Esophagus muscularis mucosa (tissue), 4 donors: Measurements from ENCODE around the gene TUBB3.

Source experiments
- EP300 ChIP-seq: sonication (generic); formaldehyde crosslinking; IDR thresholded peaks from one replicate; pipeline ENCODE4 v1.6.1; 2017; ENCODE audit warnings: antibody characterized with exemption
- POLR2A ChIP-seq: fragments of 450-650 bp; IDR thresholded peaks from one replicate; pipeline ENCODE4 v1.6.1; 2017; ENCODE audit warnings: antibody characterized with exemption, moderate library complexity, mild to moderate bottlenecking, low read depth
- POLR2AphosphoS5 ChIP-seq, 2 donors: sonication (generic); formaldehyde crosslinking; IDR thresholded peaks; one replicate each; pipeline ENCODE4 v1.6.1; 2017; ENCODE audit warnings: antibody characterized with exemption in 2 of 2
- TF ChIP-seq, protein P1 (sequence below), 3 experiments: fragments of 200-600 bp in 2 of 3; fragments of 450-650 bp in 1 of 3; sonication (generic) in 2 of 3; IDR thresholded peaks; one replicate each; pipeline ENCODE4 v1.5.1; 2017 to 2019; ENCODE audit warnings: antibody characterized with exemption in 3 of 3, mild to moderate bottlenecking in 2 of 3, moderate library complexity in 1 of 3

DNA sequence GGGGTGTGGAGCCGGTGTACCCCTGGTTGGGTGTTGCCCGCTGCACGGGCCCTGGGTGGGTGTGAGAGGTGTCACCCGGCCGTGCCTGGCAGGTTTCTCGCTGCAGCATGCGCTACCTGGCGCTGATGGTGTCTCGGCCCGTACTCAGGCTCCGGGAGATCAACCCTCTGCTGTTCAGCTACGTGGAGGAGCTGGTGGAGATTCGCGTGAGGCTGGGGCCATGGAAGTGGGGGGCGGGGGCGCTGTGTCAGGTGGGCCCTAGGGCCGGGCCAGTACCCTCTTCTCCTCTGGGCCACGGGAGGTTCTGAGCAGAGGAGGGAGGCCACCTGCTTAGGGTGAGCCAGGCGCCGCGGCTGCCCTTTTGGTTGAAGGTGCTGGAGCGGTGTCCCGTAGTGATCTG lies 38.8 kb downstream of the TUBB3 start:
- TF ChIP-seq, protein P1, sequence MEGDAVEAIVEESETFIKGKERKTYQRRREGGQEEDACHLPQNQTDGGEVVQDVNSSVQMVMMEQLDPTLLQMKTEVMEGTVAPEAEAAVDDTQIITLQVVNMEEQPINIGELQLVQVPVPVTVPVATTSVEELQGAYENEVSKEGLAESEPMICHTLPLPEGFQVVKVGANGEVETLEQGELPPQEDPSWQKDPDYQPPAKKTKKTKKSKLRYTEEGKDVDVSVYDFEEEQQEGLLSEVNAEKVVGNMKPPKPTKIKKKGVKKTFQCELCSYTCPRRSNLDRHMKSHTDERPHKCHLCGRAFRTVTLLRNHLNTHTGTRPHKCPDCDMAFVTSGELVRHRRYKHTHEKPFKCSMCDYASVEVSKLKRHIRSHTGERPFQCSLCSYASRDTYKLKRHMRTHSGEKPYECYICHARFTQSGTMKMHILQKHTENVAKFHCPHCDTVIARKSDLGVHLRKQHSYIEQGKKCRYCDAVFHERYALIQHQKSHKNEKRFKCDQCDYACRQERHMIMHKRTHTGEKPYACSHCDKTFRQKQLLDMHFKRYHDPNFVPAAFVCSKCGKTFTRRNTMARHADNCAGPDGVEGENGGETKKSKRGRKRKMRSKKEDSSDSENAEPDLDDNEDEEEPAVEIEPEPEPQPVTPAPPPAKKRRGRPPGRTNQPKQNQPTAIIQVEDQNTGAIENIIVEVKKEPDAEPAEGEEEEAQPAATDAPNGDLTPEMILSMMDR (IDR thresholded peaks at IDR 0.05), result no peak
- TF ChIP-seq POLR2A, result no peak
- no peak for TF ChIP-seq EP300
- TF ChIP-seq POLR2AphosphoS5 (IDR thresholded peaks at IDR 0.05), result no peak
